Measurements from ENCODE around the gene MAP2K6. TPM values are rescaled to one million over a fixed set of nuclear protein-coding genes. Genes with fewer than 3 reads are reported as not detected.

Gene MAP2K6
- total and polyA plus RNA-seq, 7 experiments from 2014 or later = 7.6 to 21.4 (median 18.3) TPM

DNA sequence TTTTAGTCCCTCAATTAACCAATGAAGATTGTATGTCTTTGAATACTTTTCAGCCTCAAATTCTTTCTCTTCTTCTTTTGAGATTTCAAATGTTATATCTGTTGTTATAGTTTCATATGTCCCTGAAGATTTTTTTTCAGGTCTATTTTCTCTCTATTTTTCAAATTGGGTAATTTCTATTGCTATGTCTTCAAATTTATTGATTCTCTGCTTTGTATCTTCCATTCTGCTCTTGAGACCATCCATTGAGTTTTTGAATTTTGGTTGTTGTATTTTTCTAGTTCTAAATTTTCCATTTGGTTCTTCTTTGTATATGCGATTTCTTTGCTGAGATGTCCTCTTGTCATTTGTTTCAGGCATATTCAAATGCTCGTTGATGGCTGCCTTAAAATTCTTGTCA, 26.7 kb downstream of the MAP2K6 start:
- no peaks in the 10 kb centered on the region for H3K4me1 ChIP-seq (ENCODE audit: control insufficient read depth in 2 of 2, insufficient read depth in 2 of 2, low read length in 2 of 2)
- ATAC-seq (no peak), DNase-seq (no peak)
- H3K4me3 Mint-ChIP-seq = no peak overlapping the region
- ChIA-PET POLR2A (no interaction called here), CTCF (no interaction called here)
- H3K27ac ChIP-seq (ENCODE audit: low read depth, low read length) = no peak overlapping the region
- peaks cover 12 to 33% (median 24%) of the 10 kb centered on the region in 5 donors for H3K36me3 Mint-ChIP-seq
- H3K27me3 ChIP-seq (ENCODE audit: control insufficient read depth in 2 of 2, insufficient read depth in 2 of 2, low read length in 2 of 2) = no peaks in the 10 kb centered on the region
- no peak overlapping the region for H3K4me3 ChIP-seq (ENCODE audit: low read length)
- H3K27me3 Mint-ChIP-seq = no peaks in the 10 kb centered on the region
- H3K36me3 ChIP-seq (ENCODE audit: control insufficient read depth in 2 of 3, insufficient read depth in 3 of 3, low read length in 3 of 3) = peaks cover 0 to 8% (median 0%) of the 10 kb centered on the region in 3 experiments
- no peak overlapping the region for H3K27ac Mint-ChIP-seq
- peaks cover 0 to 20% (median 4%) of the 10 kb centered on the region in 3 experiments for H3K9me3 ChIP-seq (ENCODE audit: control insufficient read depth in 2 of 3, low read length in 3 of 3)
- H3K9me3 Mint-ChIP-seq = peaks cover 3 to 17% (median 9%) of the 10 kb centered on the region in 11 donors
- H3K4me1 Mint-ChIP-seq = peaks cover 11 to 38% (median 28%) of the 10 kb centered on the region in 7 donors
- intact Hi-C loops (cut with micrococcal nuclease) = no loop called here

DNA sequence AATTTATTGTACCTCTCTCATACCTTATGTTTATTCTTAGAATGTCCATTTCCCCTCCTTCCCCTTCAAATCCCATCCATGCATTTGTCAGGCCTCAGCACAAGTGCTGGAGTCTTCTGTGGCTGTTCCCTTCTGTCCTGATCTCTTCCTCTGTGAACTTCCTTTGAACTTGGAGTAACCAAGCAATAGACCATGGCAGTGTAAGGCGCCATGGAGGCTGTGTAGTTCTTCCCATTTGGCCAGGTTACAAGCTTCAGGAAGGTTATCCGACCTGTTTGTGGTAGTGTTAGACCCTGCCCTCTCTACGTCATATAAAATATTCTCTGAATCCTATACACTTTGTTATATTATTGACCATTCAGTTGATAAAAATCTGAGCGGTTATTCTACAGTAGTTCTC, 28.6 kb downstream of the MAP2K6 start:
- DNase-seq (no peak), ATAC-seq (no peak)
- ChIA-PET CTCF (no interaction called here), POLR2A (no interaction called here)
- Mint-ChIP-seq H3K4me3 (no peak overlapping the region), H3K27me3 (no peaks in the 10 kb centered on the region), H3K9me3 (peaks cover 0 to 17% (median 9%) of the 10 kb centered on the region in 11 donors), H3K27ac (no peak overlapping the region), H3K36me3 (peaks cover 12 to 28% (median 18%) of the 10 kb centered on the region in 5 donors), H3K4me1 (peaks cover 11 to 39% (median 25%) of the 10 kb centered on the region in 7 donors)
- intact Hi-C loops (cut with micrococcal nuclease) = no loop called here
- H3K27ac ChIP-seq (ENCODE audit: low read depth, low read length) = no peak overlapping the region
- no peaks in the 10 kb centered on the region for H3K27me3 ChIP-seq (ENCODE audit: control insufficient read depth in 2 of 2, insufficient read depth in 2 of 2, low read length in 2 of 2)
- H3K4me1 ChIP-seq (ENCODE audit: control insufficient read depth in 2 of 2, insufficient read depth in 2 of 2, low read length in 2 of 2) = no peaks in the 10 kb centered on the region
- peaks cover 0 to 9% (median 0%) of the 10 kb centered on the region in 3 experiments for H3K36me3 ChIP-seq (ENCODE audit: control insufficient read depth in 2 of 3, insufficient read depth in 3 of 3, low read length in 3 of 3)
- peaks cover 0 to 20% (median 4%) of the 10 kb centered on the region in 3 experiments for H3K9me3 ChIP-seq (ENCODE audit: control insufficient read depth in 2 of 3, low read length in 3 of 3)
- no peak overlapping the region for H3K4me3 ChIP-seq (ENCODE audit: low read length)

DNA sequence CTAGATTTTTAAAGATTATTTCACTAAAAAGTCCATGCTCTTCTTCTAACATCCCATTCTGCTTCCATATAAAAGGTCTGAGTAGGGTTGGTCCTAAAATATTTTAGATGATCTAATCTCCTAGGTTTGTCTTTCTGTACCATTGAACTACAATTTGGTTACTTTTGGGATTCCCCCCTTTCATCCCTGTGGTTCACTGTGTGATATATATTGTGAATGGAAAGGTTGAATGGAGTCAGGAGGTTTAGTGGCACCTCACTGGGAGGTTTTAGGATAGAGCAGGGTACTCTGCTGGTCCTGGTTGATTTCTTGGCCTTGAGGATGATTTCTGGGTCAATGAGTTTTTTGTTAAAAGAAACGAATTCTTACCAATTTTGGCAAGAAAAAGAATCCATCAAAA, 29.5 kb downstream of the MAP2K6 start:
- Histone ChIP-seq H3K4me3 (ENCODE audit: low read length) (no peak overlapping the region), H3K4me1 (ENCODE audit: control insufficient read depth in 2 of 2, insufficient read depth in 2 of 2, low read length in 2 of 2) (no peaks in the 10 kb centered on the region), H3K9me3 (ENCODE audit: control insufficient read depth in 2 of 3, low read length in 3 of 3) (peaks cover 0 to 17% (median under 1%) of the 10 kb centered on the region in 3 experiments), H3K36me3 (ENCODE audit: control insufficient read depth in 2 of 3, insufficient read depth in 3 of 3, low read length in 3 of 3) (peaks cover 0 to 14% (median 0%) of the 10 kb centered on the region in 3 experiments), H3K27ac (ENCODE audit: low read depth, low read length) (no peak overlapping the region), H3K27me3 (ENCODE audit: control insufficient read depth in 2 of 2, insufficient read depth in 2 of 2, low read length in 2 of 2) (no peaks in the 10 kb centered on the region)
- Mint-ChIP-seq H3K36me3 (peaks cover 10 to 30% (median 25%) of the 10 kb centered on the region in 5 donors), H3K27ac (peak overlapping the region in 1 of 9 donors; percentile 57), H3K9me3 (peaks cover 0 to 17% (median 8%) of the 10 kb centered on the region in 11 donors), H3K4me3 (peak overlapping the region in 1 of 10 donors; percentile 12), H3K4me1 (peaks cover 9 to 44% (median 27%) of the 10 kb centered on the region in 7 donors), H3K27me3 (no peaks in the 10 kb centered on the region)
- DNase-seq (no peak), ATAC-seq (no peak)
- intact Hi-C loops (cut with micrococcal nuclease) = no loop called here
- ChIA-PET CTCF (no interaction called here), POLR2A (no interaction called here)

DNA sequence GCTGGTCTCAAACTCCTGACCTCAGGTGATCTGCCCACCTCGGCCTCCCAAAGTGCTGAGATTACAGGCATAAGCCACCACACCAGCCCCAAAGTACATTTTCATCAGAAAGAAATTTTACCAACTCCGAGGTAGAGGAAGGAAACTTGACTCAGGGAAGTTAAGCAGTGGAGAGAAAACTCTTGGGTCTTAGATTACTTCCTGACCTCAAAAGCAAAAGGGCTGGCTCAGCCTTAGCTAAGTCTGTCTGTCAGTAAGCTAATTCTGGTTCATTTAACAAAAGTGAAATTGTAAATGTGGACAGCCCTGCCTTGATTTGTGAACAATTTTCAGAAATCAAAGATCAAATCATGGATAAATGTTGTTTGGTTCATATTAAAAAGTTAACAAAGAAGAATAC, 30.6 kb downstream of the MAP2K6 start:
- DNase-seq (peak in 1 of 9 donors; percentile 8), ATAC-seq (no peak)
- H3K9me3 Mint-ChIP-seq = peaks cover 0 to 8% (median 3%) of the 10 kb centered on the region in 11 donors
- no peaks in the 10 kb centered on the region for H3K27me3 Mint-ChIP-seq
- Histone ChIP-seq H3K27me3 (ENCODE audit: control insufficient read depth in 2 of 2, insufficient read depth in 2 of 2, low read length in 2 of 2) (no peaks in the 10 kb centered on the region), H3K36me3 (ENCODE audit: control insufficient read depth in 2 of 3, insufficient read depth in 3 of 3, low read length in 3 of 3) (peaks cover 0 to 5% (median 0%) of the 10 kb centered on the region in 3 experiments), H3K27ac (ENCODE audit: low read depth, low read length) (no peak overlapping the region), H3K4me3 (ENCODE audit: low read length) (no peak overlapping the region), H3K4me1 (ENCODE audit: control insufficient read depth in 2 of 2, insufficient read depth in 2 of 2, low read length in 2 of 2) (no peaks in the 10 kb centered on the region), H3K9me3 (ENCODE audit: control insufficient read depth in 2 of 3, low read length in 3 of 3) (peaks cover 0 to 6% (median 0%) of the 10 kb centered on the region in 3 experiments)
- intact Hi-C loops (cut with micrococcal nuclease) = no loop called here
- ChIA-PET POLR2A (no interaction called here), CTCF (no interaction called here)
- H3K4me1 Mint-ChIP-seq = peaks cover 3 to 40% (median 23%) of the 10 kb centered on the region in 7 donors
- peaks cover 2 to 26% (median 17%) of the 10 kb centered on the region in 5 donors for H3K36me3 Mint-ChIP-seq
- peak overlapping the region in 2 of 10 donors; percentile 6 to 44 for H3K4me3 Mint-ChIP-seq
- peak overlapping the region in 6 of 9 donors; percentile 9 to 90 (median 70) for H3K27ac Mint-ChIP-seq

DNA sequence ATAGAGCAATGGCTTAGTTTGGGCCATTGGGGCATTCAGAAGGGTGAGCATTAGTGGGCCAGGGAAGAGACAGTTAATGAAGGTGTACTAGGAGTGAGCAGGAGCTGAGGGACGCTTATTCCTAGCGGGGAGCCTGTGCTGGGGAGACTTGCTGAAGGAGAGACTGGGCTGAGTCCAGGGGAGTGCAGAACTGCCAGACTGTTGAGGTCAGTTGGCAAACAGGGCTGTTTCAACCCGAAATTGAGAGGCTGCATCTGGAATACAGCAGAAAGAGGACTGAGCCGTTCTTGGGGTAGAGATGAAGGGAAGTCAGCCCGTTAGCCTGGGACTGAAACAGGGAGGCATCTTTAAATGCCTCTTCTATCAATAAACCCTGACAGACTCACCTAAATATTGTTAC, 33.2 kb downstream of the MAP2K6 start:
- ChIA-PET CTCF (no interaction called here), POLR2A (no interaction called here)
- Mint-ChIP-seq H3K27ac (peak overlapping the region in 1 of 9 donors; percentile 65), H3K36me3 (peaks cover 0 to 40% (median 21%) of the 10 kb centered on the region in 5 donors), H3K9me3 (no peaks in the 10 kb centered on the region), H3K27me3 (no peaks in the 10 kb centered on the region), H3K4me3 (no peak overlapping the region), H3K4me1 (peaks cover 9 to 65% (median 37%) of the 10 kb centered on the region in 7 donors)
- no peak overlapping the region for H3K4me3 ChIP-seq (ENCODE audit: low read length)
- intact Hi-C loops (cut with micrococcal nuclease) = no loop called here
- no peaks in the 10 kb centered on the region for H3K4me1 ChIP-seq (ENCODE audit: control insufficient read depth in 2 of 2, insufficient read depth in 2 of 2, low read length in 2 of 2)
- peaks cover 0 to 5% (median 0%) of the 10 kb centered on the region in 3 experiments for H3K36me3 ChIP-seq (ENCODE audit: control insufficient read depth in 2 of 3, insufficient read depth in 3 of 3, low read length in 3 of 3)
- no peaks in the 10 kb centered on the region for H3K9me3 ChIP-seq (ENCODE audit: control insufficient read depth in 2 of 3, low read length in 3 of 3)
- no peak for ATAC-seq
- no peaks in the 10 kb centered on the region for H3K27me3 ChIP-seq (ENCODE audit: control insufficient read depth in 2 of 2, insufficient read depth in 2 of 2, low read length in 2 of 2)
- H3K27ac ChIP-seq (ENCODE audit: low read depth, low read length) = no peak overlapping the region
- DNase-seq = no peak

DNA sequence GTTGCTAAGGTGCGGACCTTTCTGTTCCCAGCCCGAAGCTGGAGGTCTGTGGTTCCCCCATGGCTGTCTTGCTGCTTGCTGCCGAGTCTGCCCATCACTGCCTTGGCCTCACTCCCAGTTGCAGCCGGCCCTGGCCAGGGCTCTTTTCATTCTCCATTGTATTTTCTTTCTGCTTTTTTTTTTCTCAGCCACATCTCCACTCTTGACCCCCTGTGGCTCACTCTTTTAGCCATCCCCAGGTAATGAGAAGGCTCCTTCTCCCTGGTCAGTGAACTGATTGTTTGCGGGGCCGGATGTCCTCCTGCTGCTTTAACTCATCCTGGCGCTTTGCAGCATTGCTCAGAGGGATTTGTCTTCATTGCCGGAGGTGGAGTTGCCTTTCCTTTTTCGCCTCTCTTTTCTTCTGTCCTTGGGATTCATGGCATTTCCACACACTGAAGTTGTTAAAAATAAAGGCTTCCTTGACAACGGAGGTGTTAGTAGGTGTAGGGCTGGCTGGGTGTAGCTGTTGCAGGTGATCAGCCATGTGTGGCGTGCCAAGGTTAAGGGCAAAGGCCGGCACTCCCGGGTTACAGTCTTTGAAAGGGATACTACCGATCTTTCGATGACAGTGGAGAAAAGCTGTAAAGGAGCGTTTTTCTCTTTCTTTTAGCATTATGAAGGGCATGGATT, 34.1 kb downstream of the MAP2K6 start:
- no peak overlapping the region for H3K4me3 Mint-ChIP-seq
- DNase-seq (no peak), ATAC-seq (no peak)
- CTCF ChIA-PET = no interaction called here
- H3K36me3 ChIP-seq (ENCODE audit: control insufficient read depth in 2 of 3, insufficient read depth in 3 of 3, low read length in 3 of 3) = peaks cover 0 to 5% (median 0%) of the 10 kb centered on the region in 3 experiments
- no peak overlapping the region for H3K27ac ChIP-seq (ENCODE audit: low read depth, low read length)
- no peaks in the 10 kb centered on the region for H3K27me3 ChIP-seq (ENCODE audit: control insufficient read depth in 2 of 2, insufficient read depth in 2 of 2, low read length in 2 of 2)
- H3K27me3 Mint-ChIP-seq = no peaks in the 10 kb centered on the region
- peaks cover 9 to 73% (median 43%) of the 10 kb centered on the region in 7 donors for H3K4me1 Mint-ChIP-seq
- no peaks in the 10 kb centered on the region for H3K9me3 Mint-ChIP-seq
- peaks cover 0 to 42% (median 21%) of the 10 kb centered on the region in 5 donors for H3K36me3 Mint-ChIP-seq
- intact Hi-C loops (cut with micrococcal nuclease) = no loop called here
- no peak overlapping the region for H3K27ac Mint-ChIP-seq
- POLR2A ChIA-PET = no interaction called here
- H3K4me3 ChIP-seq (ENCODE audit: low read length) = no peak overlapping the region
- H3K9me3 ChIP-seq (ENCODE audit: control insufficient read depth in 2 of 3, low read length in 3 of 3) = no peaks in the 10 kb centered on the region
- no peaks in the 10 kb centered on the region for H3K4me1 ChIP-seq (ENCODE audit: control insufficient read depth in 2 of 2, insufficient read depth in 2 of 2, low read length in 2 of 2)

DNA sequence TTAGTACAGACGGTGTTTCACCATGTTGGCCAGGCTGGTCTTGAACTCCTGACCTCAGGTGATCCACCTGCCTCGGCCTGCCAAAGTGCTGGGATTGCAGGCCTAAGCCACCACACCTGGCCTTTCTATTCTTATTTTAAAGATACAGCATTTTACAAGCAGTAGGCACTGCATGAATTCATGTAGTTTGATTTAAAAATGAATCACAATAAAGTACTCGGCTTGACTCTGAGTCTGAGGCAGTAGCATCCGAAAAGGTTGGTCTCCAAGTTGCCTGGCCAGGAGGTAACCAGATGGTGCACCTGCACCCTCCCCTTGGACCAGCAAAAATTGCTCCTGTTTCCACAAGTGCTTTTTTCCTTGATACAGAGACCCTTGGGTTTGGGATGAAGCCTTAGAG, 35.6 kb downstream of the MAP2K6 start:
- H3K9me3 Mint-ChIP-seq = no peaks in the 10 kb centered on the region
- ChIA-PET CTCF (no interaction called here), POLR2A (interaction anchor here (0.6 kb wide), 1 partner anchor 62 kb away, joined by 3 read pairs; no protein-coding TSS in a partner anchor)
- no peak overlapping the region for H3K27ac Mint-ChIP-seq
- peaks cover 0 to 5% (median 0%) of the 10 kb centered on the region in 3 experiments for H3K36me3 ChIP-seq (ENCODE audit: control insufficient read depth in 2 of 3, insufficient read depth in 3 of 3, low read length in 3 of 3)
- DNase-seq (no peak), ATAC-seq (no peak)
- H3K9me3 ChIP-seq (ENCODE audit: control insufficient read depth in 2 of 3, low read length in 3 of 3) = no peaks in the 10 kb centered on the region
- no peaks in the 10 kb centered on the region for H3K4me1 ChIP-seq (ENCODE audit: control insufficient read depth in 2 of 2, insufficient read depth in 2 of 2, low read length in 2 of 2)
- H3K27me3 Mint-ChIP-seq = no peaks in the 10 kb centered on the region
- no peak overlapping the region for H3K4me3 ChIP-seq (ENCODE audit: low read length)
- H3K36me3 Mint-ChIP-seq = peaks cover 0 to 44% (median 21%) of the 10 kb centered on the region in 5 donors
- H3K4me3 Mint-ChIP-seq = no peak overlapping the region
- intact Hi-C loops (cut with micrococcal nuclease) = no loop called here
- H3K27me3 ChIP-seq (ENCODE audit: control insufficient read depth in 2 of 2, insufficient read depth in 2 of 2, low read length in 2 of 2) = no peaks in the 10 kb centered on the region
- H3K4me1 Mint-ChIP-seq = peaks cover 6 to 75% (median 50%) of the 10 kb centered on the region in 7 donors
- H3K27ac ChIP-seq (ENCODE audit: low read depth, low read length) = no peak overlapping the region

Measured in naive thymus-derived CD4-positive, alpha-beta T cell (primary cell).